Measurements from ENCODE around the gene DIPK1B. TPM values are rescaled to one million over a fixed set of nuclear protein-coding genes. Genes with fewer than 3 reads are reported as not detected.

DIPK1B gene
- total RNA-seq, 1 donor from 2014 or later = not detected

DNA sequence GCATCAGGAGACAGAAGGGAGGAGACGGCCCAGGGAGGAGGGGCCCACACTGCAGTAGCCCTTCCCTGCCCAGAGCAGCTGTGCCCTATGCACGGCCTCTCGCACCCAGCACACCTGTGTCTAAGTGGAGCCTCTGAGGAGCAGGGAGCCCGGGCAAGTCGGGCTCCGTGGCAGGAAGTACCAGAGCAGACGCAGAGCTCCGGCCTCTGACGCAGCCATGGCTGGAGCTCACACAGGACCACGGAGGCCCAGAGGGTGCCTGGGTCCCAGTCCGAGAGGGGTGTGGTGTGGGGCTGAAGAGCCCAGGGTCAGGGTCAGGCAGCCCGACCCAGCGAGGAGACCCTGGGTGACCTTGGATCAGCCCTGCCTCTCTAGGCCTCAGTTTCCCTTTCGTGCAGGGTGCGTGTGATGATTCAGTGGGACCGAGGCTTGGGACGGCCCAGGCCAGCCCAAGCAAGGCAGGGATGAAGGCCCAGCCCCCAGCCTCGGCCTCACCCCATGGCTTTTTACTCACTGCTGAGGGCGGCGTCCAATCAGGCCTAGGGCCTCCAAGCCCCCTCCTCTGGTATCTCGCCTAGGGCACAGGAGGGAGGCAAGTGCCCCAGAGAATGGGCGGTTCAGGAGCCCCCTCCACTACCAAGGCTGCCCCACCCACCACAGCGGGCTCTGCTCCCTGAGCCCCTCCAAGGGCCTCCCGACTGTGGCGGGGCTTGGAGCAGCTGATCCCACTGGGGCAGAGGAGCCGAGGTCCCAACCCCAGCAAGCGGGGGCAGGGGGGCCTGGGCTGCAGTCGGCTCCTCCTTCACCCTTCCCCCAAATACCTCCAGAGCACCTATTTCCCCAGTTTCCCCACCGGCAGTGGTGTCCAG, 20.8 kb upstream of the DIPK1B start:
- TF ChIP-seq, protein P1, sequence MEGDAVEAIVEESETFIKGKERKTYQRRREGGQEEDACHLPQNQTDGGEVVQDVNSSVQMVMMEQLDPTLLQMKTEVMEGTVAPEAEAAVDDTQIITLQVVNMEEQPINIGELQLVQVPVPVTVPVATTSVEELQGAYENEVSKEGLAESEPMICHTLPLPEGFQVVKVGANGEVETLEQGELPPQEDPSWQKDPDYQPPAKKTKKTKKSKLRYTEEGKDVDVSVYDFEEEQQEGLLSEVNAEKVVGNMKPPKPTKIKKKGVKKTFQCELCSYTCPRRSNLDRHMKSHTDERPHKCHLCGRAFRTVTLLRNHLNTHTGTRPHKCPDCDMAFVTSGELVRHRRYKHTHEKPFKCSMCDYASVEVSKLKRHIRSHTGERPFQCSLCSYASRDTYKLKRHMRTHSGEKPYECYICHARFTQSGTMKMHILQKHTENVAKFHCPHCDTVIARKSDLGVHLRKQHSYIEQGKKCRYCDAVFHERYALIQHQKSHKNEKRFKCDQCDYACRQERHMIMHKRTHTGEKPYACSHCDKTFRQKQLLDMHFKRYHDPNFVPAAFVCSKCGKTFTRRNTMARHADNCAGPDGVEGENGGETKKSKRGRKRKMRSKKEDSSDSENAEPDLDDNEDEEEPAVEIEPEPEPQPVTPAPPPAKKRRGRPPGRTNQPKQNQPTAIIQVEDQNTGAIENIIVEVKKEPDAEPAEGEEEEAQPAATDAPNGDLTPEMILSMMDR (IDR thresholded peaks at IDR 0.05; ENCODE audit: insufficient read depth, low read length, severe bottlenecking) = no peak
- no peak overlapping the region for H3K4me3 ChIP-seq (ENCODE audit: low read depth, low read length)
- no peaks in the 10 kb centered on the region for H3K27me3 ChIP-seq (ENCODE audit: control insufficient read depth, insufficient read depth, low read length)
- FAIRE-seq = no peak
- DNase-seq (ENCODE audit: low read depth) = no peak
- no peaks in the 10 kb centered on the region for H3K36me3 ChIP-seq (ENCODE audit: control insufficient read depth, insufficient read depth, low read length)

DNA sequence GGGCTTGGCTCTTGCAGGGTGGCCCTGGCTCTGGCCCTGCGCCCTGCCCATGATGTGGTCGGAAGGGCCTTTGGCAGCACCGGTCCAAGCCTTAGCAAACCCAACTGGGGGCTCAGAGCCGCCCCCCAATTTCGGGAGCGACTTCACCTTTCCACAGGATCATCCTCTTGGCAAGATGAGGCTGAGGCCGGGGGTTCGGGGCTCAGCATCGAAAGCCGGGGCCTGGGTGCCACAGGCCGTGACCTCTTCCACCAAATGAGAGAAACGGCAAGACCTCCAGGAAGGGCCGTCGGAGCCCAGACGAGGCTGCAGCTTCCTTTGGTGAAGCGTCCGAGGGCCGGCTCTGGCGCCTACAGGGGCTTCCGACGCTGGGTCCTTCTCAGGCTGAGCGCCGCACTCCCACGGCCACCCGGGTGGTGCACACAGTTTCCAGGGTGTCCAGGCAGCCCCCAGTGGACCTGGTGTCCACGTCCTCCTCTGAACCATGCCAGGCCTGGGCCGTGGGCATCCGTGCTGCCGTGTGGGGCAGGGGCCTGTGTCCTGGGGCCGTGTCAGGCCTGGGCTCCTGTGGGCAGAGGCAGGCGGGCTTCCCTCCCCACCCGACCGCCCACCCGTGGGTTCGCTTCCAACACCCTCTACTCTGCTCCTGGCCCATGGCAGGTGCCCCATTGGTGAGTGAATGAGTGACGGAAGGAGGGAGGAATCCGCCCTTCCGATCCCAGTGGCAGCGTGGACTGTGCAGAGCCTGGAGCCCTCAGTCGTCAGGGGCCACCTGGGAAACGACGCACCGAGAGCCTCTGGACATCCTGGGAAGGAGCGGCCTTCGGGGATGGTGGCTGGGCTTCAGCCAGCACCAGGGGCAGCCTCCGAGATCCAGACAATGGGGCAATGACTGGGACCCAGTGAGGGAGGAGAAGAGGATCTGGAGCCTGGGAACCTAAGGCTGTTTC, 19.9 kb upstream of the DIPK1B start:
- FAIRE-seq = no peak
- TF ChIP-seq, protein P1 (IDR thresholded peaks at IDR 0.05; ENCODE audit: insufficient read depth, low read length, severe bottlenecking) = no peak
- H3K4me3 ChIP-seq (ENCODE audit: low read depth, low read length) = no peak overlapping the region
- DNase-seq (ENCODE audit: low read depth) = no peak
- no peaks in the 10 kb centered on the region for H3K36me3 ChIP-seq (ENCODE audit: control insufficient read depth, insufficient read depth, low read length)
- H3K27me3 ChIP-seq (ENCODE audit: control insufficient read depth, insufficient read depth, low read length) = no peaks in the 10 kb centered on the region

DNA sequence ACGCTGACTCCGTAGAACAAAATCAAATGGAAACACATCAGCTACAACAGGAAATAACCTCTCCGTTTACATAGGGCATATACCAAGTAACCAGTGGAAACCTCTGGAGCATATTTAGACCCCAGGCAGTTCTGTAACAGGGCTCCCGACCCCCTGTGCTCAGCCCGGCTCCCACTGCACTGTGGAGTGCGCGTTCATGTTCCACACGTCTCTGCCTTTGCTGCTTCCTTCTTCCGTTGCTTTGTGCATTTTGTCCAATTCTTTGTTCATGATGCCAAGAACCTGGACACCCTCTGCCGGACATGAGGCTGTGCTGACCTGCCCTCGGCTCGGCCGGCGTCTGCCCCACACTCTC, 19.3 kb upstream of the DIPK1B start:
- TF ChIP-seq, protein P1 (IDR thresholded peaks at IDR 0.05; ENCODE audit: insufficient read depth, low read length, severe bottlenecking) = no peak
- no peak for DNase-seq (ENCODE audit: low read depth)
- Histone ChIP-seq H3K4me3 (ENCODE audit: low read depth, low read length) (no peak overlapping the region), H3K36me3 (ENCODE audit: control insufficient read depth, insufficient read depth, low read length) (no peaks in the 10 kb centered on the region), H3K27me3 (ENCODE audit: control insufficient read depth, insufficient read depth, low read length) (no peaks in the 10 kb centered on the region)
- FAIRE-seq = no peak

DNA sequence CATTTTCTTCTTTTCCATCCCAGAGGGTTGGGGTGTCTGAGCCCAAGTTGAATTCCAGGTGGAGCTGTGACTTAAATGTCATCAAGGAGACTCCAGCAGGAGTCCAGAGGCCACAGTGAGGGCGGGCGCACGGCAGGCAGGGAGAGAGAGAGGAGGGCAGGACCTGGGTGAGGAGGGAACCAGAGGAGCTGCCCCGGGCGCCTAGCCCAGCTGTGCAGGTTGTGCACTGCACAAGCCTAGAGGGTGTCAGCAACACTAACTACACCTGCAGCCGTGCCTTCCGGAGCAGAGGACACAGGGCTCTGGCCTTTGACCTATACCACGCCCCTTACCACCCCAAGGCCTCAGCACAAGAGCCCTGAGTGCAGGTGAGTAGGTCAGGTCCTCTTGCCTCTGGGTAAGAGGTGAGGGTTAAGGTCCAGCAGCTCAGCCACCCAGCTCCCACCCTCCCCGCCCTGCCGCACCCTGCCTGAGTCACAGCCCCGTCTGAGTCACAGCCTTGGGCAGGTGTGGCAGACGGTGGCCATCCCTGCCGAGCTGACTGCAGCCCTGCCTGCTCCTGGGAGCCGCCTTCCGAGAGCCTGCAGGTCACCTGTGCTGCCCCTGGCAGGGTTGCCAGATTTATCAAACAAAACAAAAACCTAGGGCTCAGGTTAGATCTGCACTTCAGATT, 18.7 kb upstream of the DIPK1B start:
- no peak for FAIRE-seq
- H3K4me3 ChIP-seq (ENCODE audit: low read depth, low read length) = no peak overlapping the region
- TF ChIP-seq, protein P1 (IDR thresholded peaks at IDR 0.05; ENCODE audit: insufficient read depth, low read length, severe bottlenecking) = no peak

DNA sequence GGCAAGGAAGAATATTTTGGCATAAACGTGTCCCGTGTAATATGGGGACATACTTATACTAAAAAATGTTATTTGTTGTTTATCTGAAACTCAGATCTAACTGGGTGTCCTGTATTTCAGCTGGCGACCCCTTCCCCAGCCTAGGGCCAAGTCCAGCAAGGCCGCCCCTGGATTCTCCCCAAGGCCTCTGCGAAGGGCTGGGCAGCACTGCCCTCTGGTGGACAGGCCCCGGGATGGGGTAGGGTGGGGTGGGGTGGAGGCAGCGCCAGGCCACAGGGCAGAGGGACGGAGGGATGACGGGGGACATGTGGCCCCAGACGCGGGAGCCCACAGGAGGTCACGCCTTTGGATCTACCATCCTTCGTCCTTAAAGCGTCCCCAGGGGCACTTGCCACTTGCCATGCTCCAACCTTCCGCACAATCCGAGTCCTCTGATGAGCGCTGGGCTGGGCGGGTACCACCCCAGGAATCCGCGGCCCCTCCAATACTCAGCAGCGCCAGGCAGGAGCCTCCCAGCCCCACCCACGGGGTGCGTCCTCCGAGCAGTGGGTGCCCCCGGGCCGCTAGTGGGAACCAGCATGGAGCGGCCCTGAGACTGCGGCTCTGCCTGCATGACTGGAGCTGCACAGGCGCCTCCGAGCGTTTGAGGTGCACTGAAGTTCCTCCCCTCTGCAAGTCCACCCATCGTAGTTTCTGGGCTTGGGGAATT, 18.1 kb upstream of the DIPK1B start:
- FAIRE-seq = no peak

More for the DNA sequence above, 18.7 kb upstream of the DIPK1B start:
- no peaks in the 10 kb centered on the region for H3K36me3 ChIP-seq (ENCODE audit: control insufficient read depth, insufficient read depth, low read length)
- DNase-seq (ENCODE audit: low read depth) = peak; percentile 83
- no peaks in the 10 kb centered on the region for H3K27me3 ChIP-seq (ENCODE audit: control insufficient read depth, insufficient read depth, low read length)

More for the DNA sequence above, 18.1 kb upstream of the DIPK1B start:
- no peaks in the 10 kb centered on the region for H3K36me3 ChIP-seq (ENCODE audit: control insufficient read depth, insufficient read depth, low read length)
- H3K27me3 ChIP-seq (ENCODE audit: control insufficient read depth, insufficient read depth, low read length) = no peaks in the 10 kb centered on the region
- TF ChIP-seq, protein P1 (IDR thresholded peaks at IDR 0.05; ENCODE audit: insufficient read depth, low read length, severe bottlenecking) = peak; percentile 76
- H3K4me3 ChIP-seq (ENCODE audit: low read depth, low read length) = no peak overlapping the region
- no peak for DNase-seq (ENCODE audit: low read depth)

All from bronchial epithelial cell (primary cell).